Hepatic stellate cell (primary cell): ENCODE measurements around the gene SLC9A9.
"Not testable (repeated sequence)": the region's sequence is repeated elsewhere in the genome, so short reads cannot be mapped to it uniquely, and the experiment has no call there.

ENCODE experiments used
- DNase-seq: peaks from one replicate; pipeline ENCODE4 v3.0.0; 2011; ENCODE audit warnings: low spot score

SLC9A9 gene

DNA sequence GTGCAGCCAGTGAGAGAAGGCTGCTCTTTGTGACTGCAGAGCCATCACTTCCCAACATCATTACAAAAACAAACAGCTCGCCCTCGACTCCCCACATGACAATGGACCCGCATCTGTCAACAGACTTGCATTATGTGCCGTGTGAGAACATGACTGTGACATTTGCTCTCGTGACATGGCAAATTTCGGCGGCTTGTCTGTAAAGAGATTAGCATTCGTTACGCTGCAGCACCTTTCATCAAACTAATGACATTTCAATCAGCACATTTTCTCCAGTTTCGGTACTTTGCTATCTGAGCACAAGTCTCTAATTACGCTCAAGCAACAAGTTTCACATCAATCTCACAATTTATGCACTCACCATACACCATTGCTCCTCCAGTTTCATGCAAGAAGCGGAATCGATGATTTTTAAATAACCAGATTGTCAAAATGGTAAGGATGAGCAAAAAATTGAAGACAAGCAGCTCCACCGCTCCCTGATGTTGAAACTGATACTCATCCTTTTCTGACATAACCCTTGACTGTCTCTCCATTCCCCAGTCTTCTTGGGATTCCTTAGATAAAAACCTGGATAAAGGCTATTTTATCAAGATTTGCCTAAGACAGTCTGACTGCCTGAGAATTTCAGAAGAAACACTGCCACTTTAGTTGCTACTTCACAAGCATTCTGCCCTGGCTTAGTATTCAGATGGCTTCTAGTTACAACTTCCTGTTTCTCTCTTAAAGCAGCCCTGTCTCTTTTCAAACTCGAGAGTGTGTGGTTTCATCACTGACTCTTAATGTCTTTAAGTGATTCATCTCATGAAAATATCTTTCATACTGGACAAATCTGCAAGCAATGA is at the start of gene SLC9A9:
TSS of gene SLC9A9 (minus strand) at position 682 of the 845 bp plus-strand sequence. CDS start at position 536, 146 bp downstream.
- DNase-seq, result peak; percentile 39

DNA sequence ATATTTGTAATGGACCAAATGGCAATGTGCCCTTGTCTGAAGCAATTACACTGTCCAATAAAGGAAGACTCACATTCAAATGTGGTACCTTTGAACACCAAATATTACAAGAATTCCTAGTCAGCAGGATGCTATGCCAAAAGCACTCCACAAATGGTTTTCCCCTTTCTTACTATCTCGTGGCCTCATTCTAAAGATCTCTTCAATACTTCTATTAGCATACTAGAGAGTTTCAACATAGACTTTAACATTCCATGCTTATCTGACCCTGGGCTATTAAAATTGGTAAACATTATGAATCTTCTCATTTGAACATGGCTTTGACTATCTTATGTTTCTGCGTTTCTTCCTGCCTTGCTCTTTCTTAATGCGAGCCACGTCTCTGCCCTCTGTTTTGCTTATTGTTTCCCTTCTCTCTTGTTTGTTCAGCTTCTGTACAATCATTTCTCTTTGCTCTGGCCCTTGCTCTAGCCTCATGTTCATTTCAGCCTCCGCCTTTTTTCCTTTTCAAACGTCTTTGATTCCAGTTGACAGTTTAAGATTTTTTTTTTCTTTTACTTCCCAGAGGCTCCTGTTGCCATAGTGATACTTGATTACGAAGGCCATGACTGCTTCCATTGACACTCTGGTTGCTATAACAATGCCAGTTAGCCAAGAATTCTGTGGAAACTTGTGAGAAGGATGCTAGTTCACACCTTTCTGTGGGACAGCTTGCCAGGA is 49.5 kb upstream of the SLC9A9 start:
- peak; percentile 15 for DNase-seq

GRCh38 chr3:143896486-143896885 is 48.2 kb upstream of the SLC9A9 start:
- DNase-seq, result no peak

DNA sequence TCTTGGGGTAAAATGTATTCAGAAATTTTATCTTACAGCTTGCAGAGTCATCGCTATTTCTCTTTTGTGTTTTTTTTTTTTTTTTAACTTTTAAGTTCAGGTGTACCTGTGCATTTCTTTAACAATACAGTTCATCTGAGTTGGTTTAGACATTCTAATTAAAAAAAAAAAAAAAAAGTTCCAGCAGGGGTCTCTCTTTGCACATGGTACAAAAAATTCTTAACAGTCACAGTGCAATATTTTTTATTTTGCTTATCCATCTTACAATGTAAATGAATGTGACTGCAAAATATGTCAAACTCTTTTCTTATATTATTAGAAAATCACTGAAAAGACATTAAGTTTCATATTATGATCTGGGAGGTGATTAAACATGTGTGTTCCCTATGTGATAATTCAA is 47.5 kb upstream of the SLC9A9 start:
- DNase-seq, result peak; percentile 14

DNA sequence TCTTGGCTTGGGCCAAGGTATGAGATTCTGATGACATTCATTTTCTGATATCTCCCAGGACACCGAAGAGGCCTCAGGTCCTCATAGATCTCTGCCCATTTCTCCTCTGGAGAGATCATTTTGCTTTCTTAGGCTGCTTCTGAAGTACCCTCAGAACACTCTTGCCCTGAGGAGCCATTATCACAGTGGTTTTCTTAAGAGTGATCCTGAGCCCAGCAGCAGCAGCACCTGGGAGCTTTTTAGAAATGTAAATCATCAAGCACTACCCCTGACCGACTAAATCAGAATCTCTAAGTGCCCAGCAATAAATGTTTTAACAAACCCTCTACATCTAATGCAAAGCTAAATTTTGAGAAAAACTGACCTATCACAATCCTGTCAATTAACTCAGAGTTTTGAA is 40.6 kb upstream of the SLC9A9 start:
- no peak for DNase-seq

- no peak for DNase-seq
Measured at GRCh38 chr3:143888166-143888565, 39.9 kb upstream of the SLC9A9 start.

DNA sequence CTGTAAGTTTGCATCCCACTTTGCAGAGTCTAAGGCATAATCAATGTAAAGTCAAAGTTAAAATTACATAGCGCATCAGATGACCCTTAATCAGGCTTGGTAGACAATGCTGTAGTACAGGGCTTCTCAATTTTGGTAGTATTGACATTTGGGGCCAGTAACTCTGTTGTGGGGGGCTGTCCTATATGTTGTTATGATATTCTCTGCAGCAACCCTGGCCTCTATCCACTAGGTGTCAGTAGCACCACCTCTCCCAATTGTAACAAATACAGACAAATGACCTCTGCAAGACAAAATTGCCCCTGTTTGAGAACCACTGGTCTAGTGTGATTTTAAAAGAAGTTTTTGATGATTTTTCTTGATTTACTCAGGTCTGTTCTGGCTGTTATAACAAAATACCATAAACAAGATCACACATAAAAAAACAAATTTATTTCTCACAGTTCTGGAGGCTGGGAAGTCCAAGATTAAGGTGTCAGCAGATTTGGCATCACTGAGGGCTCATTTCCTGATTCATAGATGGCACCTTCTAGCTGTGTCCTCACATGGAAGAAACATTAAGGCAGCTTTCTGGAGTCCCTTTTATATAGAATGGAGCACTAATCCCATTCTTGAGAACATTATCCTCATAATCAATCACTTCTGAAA is 37.6 kb upstream of the SLC9A9 start:
- peak; percentile 21 for DNase-seq

DNA sequence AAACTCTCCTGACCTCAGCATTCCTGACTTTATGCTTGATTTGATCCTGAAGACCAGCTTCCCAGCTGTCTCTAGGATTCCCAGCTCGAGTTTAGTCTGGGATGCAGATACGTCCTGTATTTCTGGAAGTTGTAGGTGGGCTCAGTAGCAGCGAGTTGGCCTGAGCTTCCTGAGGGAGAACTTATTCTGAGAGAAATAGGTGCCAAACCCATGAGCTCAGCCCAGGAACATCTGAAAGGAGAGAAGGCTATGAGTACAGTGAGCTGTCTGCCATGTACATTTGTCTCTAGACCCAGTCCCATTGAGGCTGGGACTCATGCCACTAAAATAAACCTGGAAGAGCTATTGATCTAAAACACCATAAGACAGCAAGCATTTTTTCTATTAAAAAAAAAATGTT is 36.6 kb upstream of the SLC9A9 start:
- no peak for DNase-seq

DNA sequence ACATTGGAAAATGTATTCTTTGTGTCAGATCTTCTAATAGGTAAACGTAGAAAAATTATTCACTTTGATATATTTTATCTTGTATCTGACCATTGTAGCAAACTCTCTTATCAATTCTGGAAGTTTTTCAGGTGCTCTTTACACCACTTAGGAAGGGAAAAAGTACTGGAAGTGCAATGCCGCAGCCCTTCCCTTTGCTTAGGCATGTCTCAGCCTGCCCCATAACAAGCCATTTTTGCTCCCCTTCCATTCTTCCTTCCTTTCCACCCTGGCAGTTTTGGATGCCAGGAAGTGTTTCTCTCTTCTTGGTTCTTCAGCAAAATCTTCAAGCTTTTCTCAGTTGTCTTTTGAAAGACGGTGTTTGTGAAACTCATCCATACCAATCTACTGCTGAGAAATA is 34.9 kb upstream of the SLC9A9 start:
- no peak for DNase-seq

DNA sequence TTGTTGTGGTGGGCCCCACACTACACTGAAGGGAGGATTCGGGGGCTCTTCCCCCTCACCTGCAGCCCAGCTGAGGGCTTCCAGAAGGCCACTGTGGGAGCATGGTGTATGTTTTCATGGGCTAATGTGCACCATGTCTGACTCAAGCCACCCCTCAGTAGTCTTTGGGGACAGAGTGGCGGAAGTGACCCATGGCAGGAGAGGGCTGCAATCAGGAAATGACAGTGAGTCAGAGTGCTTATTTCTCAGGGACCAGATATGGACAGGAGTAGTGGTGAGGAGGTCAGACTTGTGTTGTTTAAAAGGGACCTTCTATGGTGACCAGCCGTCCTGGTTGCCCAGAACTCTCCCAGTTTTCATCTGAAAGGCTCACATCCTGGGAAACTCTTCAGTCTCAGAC is 32.8 kb upstream of the SLC9A9 start:
- DNase-seq, result peak; percentile 18

- DNase-seq, result no peak
Measured at GRCh38 chr3:143875546-143875945, 27.3 kb upstream of the SLC9A9 start.

DNA sequence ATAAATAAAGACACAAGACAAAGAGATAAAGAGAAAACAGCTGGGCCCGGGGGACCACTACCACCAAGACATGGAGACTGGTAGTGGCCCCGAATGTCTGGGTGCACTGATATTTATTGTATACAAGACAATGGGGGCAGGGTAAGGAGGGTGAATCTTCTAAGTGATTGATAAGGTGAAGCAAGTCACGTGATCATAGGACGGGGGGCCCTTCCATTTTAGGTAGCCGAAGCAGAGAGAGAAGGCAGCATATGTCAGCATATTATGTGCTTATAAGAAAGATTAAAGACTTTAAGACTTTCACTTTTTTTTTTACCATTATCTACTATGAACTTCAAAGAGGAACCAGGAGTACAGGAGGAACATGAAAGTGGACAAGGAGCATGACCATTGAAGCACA is 25.3 kb upstream of the SLC9A9 start:
- not testable (repeated sequence) for DNase-seq

GRCh38 chr3:143865302-143865701 is 17.0 kb upstream of the SLC9A9 start:
- no peak for DNase-seq

- no peak for DNase-seq
Measured at GRCh38 chr3:143859465-143860203, 11.4 kb upstream of the SLC9A9 start.

GRCh38 chr3:143856252-143856970 is 8.1 kb upstream of the SLC9A9 start:
- no peak for DNase-seq

- no peak for DNase-seq
Measured at GRCh38 chr3:143855183-143855582, 6.9 kb upstream of the SLC9A9 start.

DNA sequence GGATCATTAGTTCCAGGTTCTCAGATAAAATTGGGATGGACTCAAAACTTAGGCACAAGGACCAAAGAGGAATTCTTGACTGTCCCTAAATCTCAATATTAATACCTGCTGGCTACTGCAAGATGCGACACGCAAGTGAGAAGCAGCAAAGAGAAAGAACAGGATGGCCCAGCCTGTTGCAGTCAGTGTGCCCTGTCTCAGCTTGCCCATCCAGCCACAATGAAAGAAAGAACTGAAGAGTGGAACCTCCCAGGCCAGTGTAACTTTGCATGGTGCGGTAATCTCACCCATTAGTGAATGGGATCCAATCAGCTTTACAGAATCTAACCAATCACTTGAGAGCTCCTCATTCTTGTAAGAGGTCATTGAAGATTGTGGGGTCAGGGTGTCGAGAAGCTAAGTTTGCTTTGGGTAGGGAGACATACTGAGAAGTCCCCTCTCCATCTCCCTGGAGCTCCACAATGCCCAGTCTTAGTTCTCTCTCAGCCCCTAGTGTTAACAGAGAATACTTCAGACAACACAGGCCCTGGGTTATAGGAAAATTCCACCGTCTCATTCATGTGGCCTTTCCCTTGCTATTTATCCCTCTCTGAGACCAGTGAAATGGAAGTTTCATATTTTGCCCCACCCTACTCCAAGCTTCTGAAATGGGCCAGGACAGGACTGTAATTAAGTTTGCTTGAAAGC is 3.2 kb upstream of the SLC9A9 start:
- no peak for DNase-seq

DNA sequence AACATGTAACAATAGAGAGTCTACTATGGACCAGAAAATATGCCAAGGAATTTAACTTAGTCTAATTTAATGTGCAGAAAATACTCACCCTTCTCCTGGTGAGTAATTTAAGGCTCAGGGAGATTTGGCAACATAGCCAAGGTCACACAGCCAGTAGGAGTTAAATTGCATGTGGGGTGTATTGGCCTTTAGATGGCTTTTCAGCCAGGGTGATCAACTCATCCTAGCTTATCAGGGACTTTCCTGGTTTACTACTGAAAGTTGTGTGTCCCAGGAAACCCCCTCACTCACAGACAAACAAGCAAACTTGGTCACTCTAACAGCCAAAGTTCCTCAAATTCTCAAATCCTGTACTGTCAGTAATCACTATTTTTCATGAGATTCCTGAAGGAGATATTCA is 2.6 kb upstream of the SLC9A9 start:
- DNase-seq, result no peak

DNA sequence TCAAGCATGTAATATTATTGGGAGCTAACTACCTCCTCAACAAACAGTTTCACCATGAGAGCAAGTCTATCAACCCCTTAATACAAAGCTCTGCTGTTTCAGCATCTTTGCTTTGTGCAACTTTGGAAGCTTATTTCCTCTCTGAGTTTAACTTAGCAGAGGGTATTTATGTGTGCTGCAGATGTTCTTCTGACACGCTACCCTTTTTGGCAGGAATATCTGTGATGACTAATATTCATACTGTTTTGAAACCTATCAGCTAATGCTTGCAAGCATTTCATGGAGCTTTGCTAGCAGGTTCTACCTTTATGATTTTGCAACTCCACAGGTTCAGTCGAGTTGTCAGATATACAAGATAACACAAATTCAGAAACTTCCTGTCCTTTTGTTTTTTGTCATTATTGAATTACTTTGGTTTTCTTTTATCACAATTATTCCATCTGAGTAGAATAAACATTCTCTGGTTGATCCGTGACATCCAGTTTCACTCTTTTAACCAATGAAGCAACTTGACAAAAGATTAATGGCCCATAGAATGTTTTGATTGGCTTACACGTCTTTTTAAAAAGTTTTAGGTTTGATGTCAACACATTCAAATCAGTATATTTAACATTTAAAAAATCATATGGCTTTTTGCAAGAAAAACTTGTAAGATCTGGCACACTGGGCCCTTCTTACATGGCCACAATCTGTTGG is 1.7 kb upstream of the SLC9A9 start:
- peak; percentile 22 for DNase-seq

DNA sequence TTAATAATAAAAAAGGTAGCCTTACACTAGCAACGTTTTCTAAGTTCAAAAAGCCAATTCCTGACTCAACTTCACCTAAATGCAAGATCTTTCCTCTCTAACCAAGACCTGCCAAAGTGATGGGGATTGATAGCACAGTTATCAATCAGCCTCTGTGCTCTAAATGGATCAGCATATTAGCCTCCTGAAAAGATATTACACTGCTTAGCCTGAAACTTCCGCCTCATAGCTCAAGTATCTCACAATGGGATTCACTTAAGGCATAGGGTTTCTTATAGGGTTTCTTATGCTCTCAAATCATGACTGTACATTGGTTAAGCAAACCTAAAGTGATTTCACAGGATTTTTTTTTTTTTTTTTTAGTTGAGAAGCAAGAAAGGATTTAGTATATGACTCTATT is 436 bp upstream of the SLC9A9 start:
- no peak for DNase-seq
